ENCODE results near the gene XCR1.

- TF ChIP-seq CTCF (IDR thresholded peaks at IDR 0.05; ENCODE audit: low read depth, low read length, poor library complexity, severe bottlenecking) (no peak), EZH2phosphoT487 (IDR thresholded peaks at IDR 0.05; ENCODE audit: borderline replicate concordance, low read length) (no peak)
Observed at GRCh38 chr3:46065294-46065705, 38.0 kb upstream of the XCR1 start.
